ENCODE results near the gene ZNF664. TPM values are rescaled to one million over a fixed set of nuclear protein-coding genes. Genes with fewer than 3 reads are reported as not detected.

ZNF664 gene
- total and polyA plus RNA-seq, 2 of the 13 experiments (the other 11 are each of a cell fraction or from before 2014, with no cell fraction given) = 43.9 to 56.5 TPM

DNA sequence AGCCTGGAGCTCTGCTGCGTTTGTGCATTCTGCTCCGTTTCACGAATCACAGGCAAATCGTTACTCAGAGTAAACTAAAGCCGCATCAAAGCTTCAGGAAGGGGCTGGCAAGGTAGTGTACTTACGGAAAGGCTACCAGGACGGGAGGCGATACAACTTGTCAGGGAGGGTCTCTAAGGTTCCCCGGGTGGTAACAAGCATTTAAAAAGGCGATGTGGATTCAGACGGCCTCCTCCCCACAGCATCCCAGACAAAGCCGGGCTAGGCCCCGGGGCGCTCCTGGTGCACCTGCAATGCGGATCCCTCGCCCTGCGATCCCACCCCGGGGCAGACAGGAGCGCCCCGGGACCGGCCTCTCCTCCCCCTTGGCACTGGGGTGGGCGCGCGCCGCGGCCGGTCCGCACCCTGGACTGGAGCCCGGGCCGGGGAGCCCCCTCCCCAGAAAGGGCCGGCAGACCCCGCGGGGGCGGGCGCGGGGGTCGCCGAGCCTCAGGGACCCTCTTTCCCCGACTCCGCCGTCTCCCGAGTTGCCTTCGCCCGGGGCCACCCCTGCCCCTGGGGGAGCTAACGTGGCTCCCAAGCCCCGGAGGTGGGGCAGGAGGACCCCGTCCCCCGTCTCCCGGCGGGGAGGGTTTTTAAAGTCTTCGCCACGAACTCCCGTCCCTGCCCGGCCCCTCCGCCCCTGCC is 1.1 kb upstream of the ZNF664 start (continued):
- TF ChIP-seq, protein P1, sequence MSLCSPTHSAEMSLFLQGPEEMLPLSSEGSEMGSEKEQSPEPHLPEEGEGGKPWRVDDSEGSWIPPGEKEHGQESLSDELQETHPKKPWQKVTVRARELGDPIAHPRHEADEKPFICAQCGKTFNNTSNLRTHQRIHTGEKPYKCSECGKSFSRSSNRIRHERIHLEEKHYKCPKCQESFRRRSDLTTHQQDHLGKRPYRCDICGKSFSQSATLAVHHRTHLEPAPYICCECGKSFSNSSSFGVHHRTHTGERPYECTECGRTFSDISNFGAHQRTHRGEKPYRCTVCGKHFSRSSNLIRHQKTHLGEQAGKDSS (CRISPR knock-in tag; IDR thresholded peaks at IDR 0.05; ENCODE audit: borderline replicate concordance, low read depth) = no peak
- TF ChIP-seq, protein P2, sequence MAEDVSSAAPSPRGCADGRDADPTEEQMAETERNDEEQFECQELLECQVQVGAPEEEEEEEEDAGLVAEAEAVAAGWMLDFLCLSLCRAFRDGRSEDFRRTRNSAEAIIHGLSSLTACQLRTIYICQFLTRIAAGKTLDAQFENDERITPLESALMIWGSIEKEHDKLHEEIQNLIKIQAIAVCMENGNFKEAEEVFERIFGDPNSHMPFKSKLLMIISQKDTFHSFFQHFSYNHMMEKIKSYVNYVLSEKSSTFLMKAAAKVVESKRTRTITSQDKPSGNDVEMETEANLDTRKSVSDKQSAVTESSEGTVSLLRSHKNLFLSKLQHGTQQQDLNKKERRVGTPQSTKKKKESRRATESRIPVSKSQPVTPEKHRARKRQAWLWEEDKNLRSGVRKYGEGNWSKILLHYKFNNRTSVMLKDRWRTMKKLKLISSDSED (CRISPR knock-in tag; IDR thresholded peaks at IDR 0.05) = no peak
- TF ChIP-seq RFXANK (CRISPR knock-in tag; IDR thresholded peaks at IDR 0.05) = no peak
- no peak for TF ChIP-seq ZNF101 (CRISPR knock-in tag; IDR thresholded peaks at IDR 0.05; ENCODE audit: borderline replicate concordance, low read depth)
- no peak for TF ChIP-seq MAFK (conservative IDR thresholded peaks at IDR 0.05 in 1 of 2, IDR thresholded peaks at IDR 0.05 in 1 of 2; ENCODE audit: low read length in 2 of 2)
- no peak for TF ChIP-seq ZNF343 (CRISPR knock-in tag; IDR thresholded peaks at IDR 0.05)
- 0 out of 2 replicates have a peak, but pooled peaks have one; percentile 28 for TF ChIP-seq BRD4 (CRISPR knock-in tag; IDR thresholded peaks at IDR 0.05)
- TF ChIP-seq CCDC6 (CRISPR knock-in tag; IDR thresholded peaks at IDR 0.05) = no peak
- TF ChIP-seq PAF1 (CRISPR knock-in tag; IDR thresholded peaks at IDR 0.05) = no peak
- TF ChIP-seq TBL1XR1 (IDR thresholded peaks at IDR 0.05; ENCODE audit: borderline replicate concordance, low read length, partially characterized antibody) = no peak
- TF ChIP-seq ZNF430 (CRISPR knock-in tag; IDR thresholded peaks at IDR 0.05) = no peak
- 0 out of 2 replicates have a peak, but pooled peaks have one; percentile 31 for TF ChIP-seq MXD4 (CRISPR knock-in tag; IDR thresholded peaks at IDR 0.05)
- TF ChIP-seq MBNL3 (CRISPR knock-in tag; conservative IDR thresholded peaks at IDR 0.05) = no peak
- TF ChIP-seq HMG20B (CRISPR knock-in tag; conservative IDR thresholded peaks at IDR 0.05) = no peak
- TF ChIP-seq CBFB (CRISPR knock-in tag; IDR thresholded peaks at IDR 0.05) = no peak
- TF ChIP-seq ZNF879 (CRISPR knock-in tag; IDR thresholded peaks at IDR 0.05) = no peak
- TF ChIP-seq HNRNPLL (IDR thresholded peaks at IDR 0.05; ENCODE audit: low read depth, low read length, poor library complexity, severe bottlenecking) = peak; percentile 75
- TF ChIP-seq ZNF460 (CRISPR knock-in tag; IDR thresholded peaks at IDR 0.05; ENCODE audit: borderline replicate concordance) = no peak
- TF ChIP-seq, protein P3, sequence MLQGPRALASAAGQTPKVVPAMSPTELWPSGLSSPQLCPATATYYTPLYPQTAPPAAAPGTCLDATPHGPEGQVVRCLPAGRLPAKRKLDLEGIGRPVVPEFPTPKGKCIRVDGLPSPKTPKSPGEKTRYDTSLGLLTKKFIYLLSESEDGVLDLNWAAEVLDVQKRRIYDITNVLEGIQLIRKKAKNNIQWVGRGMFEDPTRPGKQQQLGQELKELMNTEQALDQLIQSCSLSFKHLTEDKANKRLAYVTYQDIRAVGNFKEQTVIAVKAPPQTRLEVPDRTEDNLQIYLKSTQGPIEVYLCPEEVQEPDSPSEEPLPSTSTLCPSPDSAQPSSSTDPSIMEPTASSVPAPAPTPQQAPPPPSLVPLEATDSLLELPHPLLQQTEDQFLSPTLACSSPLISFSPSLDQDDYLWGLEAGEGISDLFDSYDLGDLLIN (CRISPR knock-in tag; IDR thresholded peaks at IDR 0.05; ENCODE audit: borderline replicate concordance) = no peak
- TF ChIP-seq HNF4G (IDR thresholded peaks at IDR 0.05; ENCODE audit: borderline replicate concordance, low read depth, low read length) = no peak
- TF ChIP-seq HNF4G (CRISPR knock-in tag; IDR thresholded peaks at IDR 0.05; ENCODE audit: borderline replicate concordance, low read depth) = 0 out of 2 replicates have a peak, but pooled peaks have one; percentile 5
- TF ChIP-seq, protein P4, sequence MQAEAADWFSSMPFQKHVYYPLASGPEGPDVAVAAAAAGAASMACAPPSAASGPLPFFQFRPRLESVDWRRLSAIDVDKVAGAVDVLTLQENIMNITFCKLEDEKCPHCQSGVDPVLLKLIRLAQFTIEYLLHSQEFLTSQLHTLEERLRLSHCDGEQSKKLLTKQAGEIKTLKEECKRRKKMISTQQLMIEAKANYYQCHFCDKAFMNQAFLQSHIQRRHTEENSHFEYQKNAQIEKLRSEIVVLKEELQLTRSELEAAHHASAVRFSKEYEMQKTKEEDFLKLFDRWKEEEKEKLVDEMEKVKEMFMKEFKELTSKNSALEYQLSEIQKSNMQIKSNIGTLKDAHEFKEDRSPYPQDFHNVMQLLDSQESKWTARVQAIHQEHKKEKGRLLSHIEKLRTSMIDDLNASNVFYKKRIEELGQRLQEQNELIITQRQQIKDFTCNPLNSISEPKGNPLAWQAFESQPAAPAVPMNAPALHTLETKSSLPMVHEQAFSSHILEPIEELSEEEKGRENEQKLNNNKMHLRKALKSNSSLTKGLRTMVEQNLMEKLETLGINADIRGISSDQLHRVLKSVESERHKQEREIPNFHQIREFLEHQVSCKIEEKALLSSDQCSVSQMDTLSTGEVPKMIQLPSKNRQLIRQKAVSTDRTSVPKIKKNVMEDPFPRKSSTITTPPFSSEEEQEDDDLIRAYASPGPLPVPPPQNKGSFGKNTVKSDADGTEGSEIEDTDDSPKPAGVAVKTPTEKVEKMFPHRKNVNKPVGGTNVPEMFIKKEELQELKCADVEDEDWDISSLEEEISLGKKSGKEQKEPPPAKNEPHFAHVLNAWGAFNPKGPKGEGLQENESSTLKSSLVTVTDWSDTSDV (CRISPR knock-in tag; IDR thresholded peaks at IDR 0.05) = no peak
- peak; percentile 43; the same call in 1 of the 2 replicates for TF ChIP-seq HDAC1 (CRISPR knock-in tag; IDR thresholded peaks at IDR 0.05)
- no peak for TF ChIP-seq ZNF251 (CRISPR knock-in tag; IDR thresholded peaks at IDR 0.05)
- peak; percentile 55 for TF ChIP-seq KMT2A (CRISPR knock-in tag; IDR thresholded peaks at IDR 0.05)
- TF ChIP-seq ZBTB21 (CRISPR knock-in tag; IDR thresholded peaks at IDR 0.05) = no peak
